T-helper 1 cell treated with Interleukin-12 subunit alpha and Interleukin-12 subunit beta and Interleukin-4 antibody, amounts not matched to agents 30 ng/mL and 1 ng/mL, for 36 hours (primary cell): Measurements from ENCODE around the gene SAPCD1. TPM values are rescaled to one million over a fixed set of nuclear protein-coding genes. Genes with fewer than 3 reads are reported as not detected.
"Not testable (repeated sequence)": the region's sequence is repeated elsewhere in the genome, so short reads cannot be mapped to it uniquely, and the experiment has no call there.

ENCODE experiments used
- intact Hi-C: fragments of 100-400 bp; cut with micrococcal nuclease; formaldehyde crosslinking; loops from one replicate; pipeline ENCODE4 v1.15.1; 2024
- total RNA-seq: library from RNA; stranded (reverse); gene quantifications from 2 replicates; pipeline ENCODE4 v1.2.3, GENCODE V29; 2022

The SAPCD1 gene
- total RNA-seq, 1 donor from 2014 or later: 12.2 TPM

DNA sequence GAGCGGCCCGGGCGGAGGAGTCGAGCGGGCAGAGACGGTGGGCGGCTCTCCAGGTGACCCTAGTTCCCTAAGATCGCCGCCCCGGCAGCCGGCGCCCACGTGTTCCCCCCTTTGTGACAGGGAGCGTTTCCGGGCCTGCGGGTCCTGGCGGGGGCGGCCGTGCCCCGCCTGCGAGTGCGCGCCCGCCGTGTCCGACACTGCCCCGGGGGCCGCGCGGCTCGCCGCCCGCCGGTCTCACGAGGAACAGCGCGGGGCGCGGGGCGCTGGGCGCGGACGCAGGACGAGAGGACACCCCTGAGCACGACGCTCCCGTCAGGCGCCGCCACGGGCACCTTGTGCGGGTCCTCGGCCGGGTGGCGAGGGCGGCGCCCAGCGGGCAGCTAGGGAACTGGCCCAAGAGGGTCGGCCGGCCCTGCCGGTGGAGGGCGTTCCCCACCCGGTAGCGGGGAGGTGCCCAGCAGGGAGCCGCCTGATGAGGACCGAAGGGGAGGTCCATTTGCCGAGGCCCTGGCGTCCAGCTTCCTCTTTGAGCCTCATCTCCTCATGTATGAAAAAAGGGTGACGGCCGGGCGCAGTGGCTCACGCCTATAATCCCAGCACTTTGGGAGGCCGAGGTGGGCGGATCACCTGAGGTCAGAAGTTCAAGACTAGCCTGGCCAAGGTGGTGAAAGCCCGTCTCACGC, 33.3 kb downstream of the SAPCD1 start, which contains the start of gene VARS1:
Gene VARS1, minus strand, starts transcription at position 137 of the 683 bp plus-strand sequence. CDS start 535 bp downstream, outside the sequence.
- intact Hi-C loops: loop anchor here (1.0 to 10.0 kb wide), 6 partner anchors 19 to 301 kb away; partner anchors contain the start of genes HSPA1A, HSPA1L, MICB and NEU1

DNA sequence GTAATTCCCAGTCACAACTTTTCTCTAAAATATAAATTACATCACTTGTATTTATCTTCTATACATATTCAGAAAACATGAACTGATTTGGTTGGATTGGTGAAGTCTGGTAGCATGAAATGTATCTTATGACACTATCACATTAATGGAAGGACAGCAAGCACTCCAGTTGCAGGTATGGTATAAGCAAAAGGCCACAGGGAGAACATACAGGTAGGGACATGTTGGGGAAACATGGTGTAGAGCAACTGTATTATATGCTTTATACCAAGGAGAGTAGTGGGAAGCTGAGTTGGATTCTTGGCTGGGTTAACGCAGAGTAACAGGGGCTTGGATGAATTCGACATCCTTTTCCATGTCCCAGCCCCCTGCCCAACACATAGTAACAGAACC, 34.5 kb downstream of the SAPCD1 start:
- intact Hi-C loops: loop anchor here (1.0 to 10.0 kb wide), 5 partner anchors 9 to 302 kb away; partner anchors contain the start of genes ABHD16A, HSPA1A, HSPA1L and LSM2

DNA sequence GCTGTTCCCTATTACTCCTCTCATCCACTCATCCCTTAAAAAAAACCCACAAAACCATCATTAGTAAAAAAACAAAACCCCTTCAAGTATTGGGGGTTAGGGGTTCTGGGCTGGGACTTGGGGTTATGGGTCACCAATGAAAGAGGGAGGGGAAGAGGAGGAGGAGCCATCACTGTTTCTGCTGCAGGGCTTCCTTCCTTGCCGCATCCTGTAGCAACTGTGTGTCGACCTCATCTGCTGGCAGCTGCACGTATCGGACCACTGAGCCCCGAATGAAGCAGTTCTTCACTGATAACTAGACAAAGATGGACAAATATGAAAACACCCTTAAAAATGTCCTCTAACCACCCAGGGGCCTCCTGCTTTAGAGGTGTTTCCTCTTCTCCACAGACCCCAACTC, 35.1 kb downstream of the SAPCD1 start:
- intact Hi-C loops: loop anchor here (1.0 to 10.0 kb wide), 5 partner anchors 9 to 303 kb away; partner anchors contain the start of genes ABHD16A, HSPA1A, HSPA1L and LSM2

- intact Hi-C loops: loop anchor here (10.0 kb wide), 1 partner anchor 305 kb away; the partner anchor contains the start of gene MICB
Observed at GRCh38 chr6:31799781-31800180, 37.3 kb downstream of the SAPCD1 start.

DNA sequence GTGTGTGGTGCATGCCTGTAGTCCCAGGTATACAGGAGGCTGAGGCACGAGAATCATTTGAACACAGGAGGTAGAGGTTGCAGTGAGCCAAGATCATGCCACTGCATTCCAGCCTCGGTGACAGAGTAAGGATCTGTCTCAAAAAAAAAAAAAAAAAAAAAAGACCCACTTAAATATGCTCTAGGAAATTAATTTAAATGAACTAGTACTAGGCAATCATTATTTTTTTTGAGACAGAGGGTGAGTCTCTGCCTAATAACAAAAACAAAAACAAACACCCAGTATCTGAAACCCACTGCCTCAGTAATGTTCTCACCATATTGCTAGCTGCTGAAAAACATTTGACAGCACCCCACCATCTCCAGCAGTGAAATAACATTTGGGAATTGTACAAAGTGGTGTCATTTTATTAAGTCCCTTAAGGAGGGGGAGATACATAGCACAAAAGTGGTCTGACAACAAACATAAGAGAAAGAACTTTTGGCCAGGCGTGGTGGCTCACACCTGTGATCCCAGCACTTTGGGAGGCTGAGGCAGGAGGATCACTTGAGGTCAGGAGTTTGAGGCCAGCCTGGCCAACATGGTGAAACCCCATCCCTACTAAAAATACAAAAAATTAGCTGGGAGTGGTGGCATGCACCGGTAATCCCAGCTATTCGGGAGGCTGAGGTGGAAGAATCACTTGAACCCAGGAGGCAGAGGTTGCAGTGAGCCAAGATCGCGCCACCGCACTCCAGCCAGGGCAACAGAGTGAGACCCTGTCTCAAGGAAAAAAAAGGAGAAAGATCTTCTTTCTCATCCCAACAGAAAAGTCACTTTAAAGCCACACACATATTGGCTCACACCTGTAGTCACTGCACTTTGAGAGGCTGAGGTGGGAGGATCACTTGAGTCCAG, 38.8 kb downstream of the SAPCD1 start:
- intact Hi-C loops: not testable (repeated sequence)

DNA sequence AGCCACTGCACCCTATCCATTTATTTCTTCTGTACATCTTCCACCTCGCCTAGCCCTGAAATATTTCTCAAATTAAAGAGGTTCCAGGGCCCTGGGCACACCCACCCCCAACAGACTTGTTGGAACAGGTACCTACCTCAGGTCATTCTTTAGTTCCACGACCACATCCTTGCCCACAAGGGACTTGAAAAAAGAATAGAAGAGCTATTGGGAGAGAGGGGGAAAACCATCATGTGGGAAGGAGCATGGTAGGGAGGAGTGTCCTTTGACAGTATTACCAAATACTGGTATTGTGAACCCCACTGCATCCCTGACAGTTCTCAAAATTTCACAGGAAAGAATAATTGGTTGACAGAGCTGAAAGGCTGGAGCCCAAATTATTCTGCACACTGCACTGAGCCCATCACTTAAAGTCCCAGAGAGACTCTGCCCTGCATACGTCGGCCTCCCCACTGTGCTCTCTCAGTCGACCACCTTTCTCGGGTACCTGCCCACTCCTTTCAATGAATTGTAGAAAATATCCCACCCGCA, 43.5 kb downstream of the SAPCD1 start:
- intact Hi-C loops: loop anchor here (1.0 to 5.0 kb wide), 6 partner anchors 9 to 373 kb away; partner anchors contain the start of genes HSPA1B and RNF5

- intact Hi-C loops: loop anchor here (1.0 to 5.0 kb wide), 6 partner anchors 9 to 372 kb away; partner anchors contain the start of genes HSPA1B and RNF5
Observed at GRCh38 chr6:31806470-31807272, 44.2 kb downstream of the SAPCD1 start, which contains the start of gene LSM2. TSS of gene LSM2 (minus strand) at chr6:31806966. CDS start at chr6:31806757, 209 bp downstream.

- intact Hi-C loops: loop anchor here (5.0 kb wide), 1 partner anchor 36 kb away; no protein-coding TSS in a partner anchor
Observed at GRCh38 chr6:31808599-31808998, 46.1 kb downstream of the SAPCD1 start.

GRCh38 chr6:31811645-31812044, 49.2 kb downstream of the SAPCD1 start:
- intact Hi-C loops: no loop called here

DNA sequence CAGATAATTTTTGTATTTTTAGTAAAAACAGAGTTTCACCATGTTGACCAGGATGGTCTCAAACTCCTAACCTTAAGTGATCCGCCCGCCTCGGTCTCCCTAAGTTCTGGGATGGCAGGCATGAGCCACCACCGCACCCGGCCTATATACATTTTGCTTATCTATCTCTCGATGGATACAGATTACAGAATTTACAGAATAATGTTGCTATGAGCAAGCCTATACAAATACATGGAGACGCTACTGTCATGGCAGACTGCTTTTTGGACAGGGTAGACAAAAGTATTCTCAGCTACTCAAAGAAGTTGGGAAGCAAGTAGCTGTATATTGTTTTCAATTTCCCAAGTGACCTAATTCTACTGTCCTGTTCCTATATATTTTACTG, 51.0 kb downstream of the SAPCD1 start:
- intact Hi-C loops: no loop called here

Other genes starting within 250 kb of the SAPCD1 start
- gene MCCD1, start 233.7 kb upstream of the SAPCD1 start, total RNA-seq: not detected in 2 replicates
- gene DDX39B, start 220.7 kb upstream of the SAPCD1 start, total RNA-seq: 422 and 431 TPM in 2 replicates
- gene ATP6V1G2, start 216.0 kb upstream of the SAPCD1 start, total RNA-seq: 1.2 and 1.4 TPM in 2 replicates
- gene NFKBIL1, start 215.0 kb upstream of the SAPCD1 start, total RNA-seq: 14.5 and 16.4 TPM in 2 replicates
- gene LTA, start 190.4 kb upstream of the SAPCD1 start, total RNA-seq: 204 and 212 TPM in 2 replicates
- 171 and 172 TPM in 2 replicates for gene TNF, start 187.1 kb upstream of the SAPCD1 start, total RNA-seq
- gene LTB, start 180.2 kb upstream of the SAPCD1 start, total RNA-seq: 2,430 and 2,468 TPM in 2 replicates
- 149 and 171 TPM in 2 replicates for gene LST1, start 176.4 kb upstream of the SAPCD1 start, total RNA-seq
- 48.5 and 52.7 TPM in 2 replicates for gene NCR3, start 169.7 kb upstream of the SAPCD1 start, total RNA-seq
- gene AIF1, start 147.4 kb upstream of the SAPCD1 start, total RNA-seq: 47.7 and 54.0 TPM in 2 replicates
- 230 and 237 TPM in 2 replicates for gene PRRC2A, start 141.9 kb upstream of the SAPCD1 start, total RNA-seq
- 262 and 284 TPM in 2 replicates for gene BAG6, start 110.0 kb upstream of the SAPCD1 start, total RNA-seq
- 1.9 and 2.0 TPM in 2 replicates for gene APOM, start 106.8 kb upstream of the SAPCD1 start, total RNA-seq
- gene C6orf47, start 101.9 kb upstream of the SAPCD1 start, total RNA-seq: 24.7 and 25.7 TPM in 2 replicates
- gene GPANK1, start 97.7 kb upstream of the SAPCD1 start, total RNA-seq: 29.3 and 30.0 TPM in 2 replicates
- 219 and 224 TPM in 2 replicates for gene CSNK2B, start 96.6 kb upstream of the SAPCD1 start, total RNA-seq
- 27.5 and 29.1 TPM in 2 replicates for gene LY6G5B, start 92.7 kb upstream of the SAPCD1 start, total RNA-seq
- 6.3 TPM in 2 replicates for gene LY6G5C, start 81.6 kb upstream of the SAPCD1 start, total RNA-seq
- gene ABHD16A, start 59.3 kb upstream of the SAPCD1 start, total RNA-seq: 53.6 and 59.7 TPM in 2 replicates
- not detected in 2 replicates for gene LY6G6F, start 55.8 kb upstream of the SAPCD1 start, total RNA-seq
- gene LY6G6D, start 47.3 kb upstream of the SAPCD1 start, total RNA-seq: not detected in 2 replicates
- 0.41 TPM in 1 of 2 replicates, not detected in the other for gene LY6G6C, start 40.9 kb upstream of the SAPCD1 start, total RNA-seq
- not detected in 2 replicates for gene MPIG6B, start 39.3 kb upstream of the SAPCD1 start, total RNA-seq
- gene DDAH2, start 33.4 kb upstream of the SAPCD1 start, total RNA-seq: 12.2 and 14.4 TPM in 2 replicates
- 517 and 529 TPM in 2 replicates for gene CLIC1, start 26.1 kb upstream of the SAPCD1 start, total RNA-seq
- 47.8 and 51.5 TPM in 2 replicates for gene MSH5, start 22.7 kb upstream of the SAPCD1 start, total RNA-seq
- gene VWA7, start 14.7 kb downstream of the SAPCD1 start, total RNA-seq: 6.0 and 6.2 TPM in 2 replicates
- gene VARS1, start 33.1 kb downstream of the SAPCD1 start, total RNA-seq: 77.4 and 78.9 TPM in 2 replicates
- 85.4 and 89.3 TPM in 2 replicates for gene LSM2, start 44.3 kb downstream of the SAPCD1 start, total RNA-seq
- gene HSPA1L, start 52.6 kb downstream of the SAPCD1 start, total RNA-seq: 3.7 TPM in 2 replicates
- gene HSPA1A, start 52.9 kb downstream of the SAPCD1 start, total RNA-seq: 155 and 159 TPM in 2 replicates
- 82.7 and 85.0 TPM in 2 replicates for gene HSPA1B, start 65.1 kb downstream of the SAPCD1 start, total RNA-seq
- gene NEU1, start 100.2 kb downstream of the SAPCD1 start, total RNA-seq: 33.2 and 33.8 TPM in 2 replicates
- 0.34 TPM in 1 of 2 replicates, not detected in the other for gene SLC44A4, start 116.3 kb downstream of the SAPCD1 start, total RNA-seq
- 61.0 and 61.6 TPM in 2 replicates for gene EHMT2, start 135.0 kb downstream of the SAPCD1 start, total RNA-seq
- 2.0 and 2.2 TPM in 2 replicates for gene ZBTB12, start 139.4 kb downstream of the SAPCD1 start, total RNA-seq
- 0.12 and 1.7 TPM in 2 replicates for gene C2, start 165.1 kb downstream of the SAPCD1 start, total RNA-seq
- 0.22 and 0.59 TPM in 2 replicates for gene CFB, start 183.4 kb downstream of the SAPCD1 start, total RNA-seq
- gene NELFE, start 196.3 kb downstream of the SAPCD1 start, total RNA-seq: 75.3 and 83.4 TPM in 2 replicates
- 93.7 and 100 TPM in 2 replicates for gene SKIC2, start 196.5 kb downstream of the SAPCD1 start, total RNA-seq
- gene DXO, start 209.5 kb downstream of the SAPCD1 start, total RNA-seq: 19.9 and 20.8 TPM in 2 replicates
- gene C4A, start 219.4 kb downstream of the SAPCD1 start, total RNA-seq: 4.0 and 4.6 TPM in 2 replicates